Subcutaneous adipose tissue (tissue), 4 donors: ENCODE results near the gene LGI4. TPM values are rescaled to one million over a fixed set of nuclear protein-coding genes. Genes with fewer than 3 reads are reported as not detected.

Experiments used
- CTCF ChIP-seq: fragments of 450-650 bp; IDR thresholded peaks from one replicate; pipeline ENCODE4 v1.5.1; 2016; ENCODE audit warnings: low read depth, mild to moderate bottlenecking, control low read depth, antibody characterized with exemption, moderate library complexity
- total RNA-seq, 4 donors: library from RNA; depleted of rRNA; stranded (reverse); fragments of >200 nt; gene quantifications; one replicate each; pipeline ENCODE4 v1.1.0, GENCODE V29; 2016

The LGI4 gene
- total RNA-seq, 4 donors from 2014 or later = 11.6 to 34.1 (median 21.3) TPM

GRCh38 chr19:35109395-35110112 is 25.3 kb downstream of the LGI4 start:
- TF ChIP-seq CTCF = no peak

DNA sequence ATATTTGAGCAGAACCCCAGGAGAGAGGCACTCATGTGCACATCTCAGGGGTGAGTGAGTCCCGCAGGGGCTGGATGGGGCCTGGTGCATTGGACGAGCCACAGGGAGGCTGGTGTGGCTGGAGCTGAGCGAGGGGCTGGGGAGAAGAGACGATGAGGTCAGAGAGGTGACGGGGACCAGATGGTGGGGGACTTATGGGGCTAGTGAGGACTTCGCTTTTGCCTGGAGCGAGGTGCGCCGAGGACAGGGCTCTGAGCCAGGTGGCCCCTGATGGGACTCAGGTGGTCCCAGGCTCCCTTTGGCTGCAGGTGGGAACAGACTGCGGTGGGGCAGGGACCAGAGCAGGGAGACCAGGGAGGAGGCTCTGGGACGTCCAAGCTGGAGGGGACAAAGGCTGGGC is 26.1 kb downstream of the LGI4 start:
- no peak for TF ChIP-seq CTCF

GRCh38 chr19:35107545-35107944 is 27.3 kb downstream of the LGI4 start:
- TF ChIP-seq CTCF = no peak

GRCh38 chr19:35106898-35107541 is 27.8 kb downstream of the LGI4 start:
- no peak for TF ChIP-seq CTCF

GRCh38 chr19:35106291-35106583 is 28.6 kb downstream of the LGI4 start:
- no peak for TF ChIP-seq CTCF

GRCh38 chr19:35105411-35106290 is 29.2 kb downstream of the LGI4 start:
- no peak for TF ChIP-seq CTCF

DNA sequence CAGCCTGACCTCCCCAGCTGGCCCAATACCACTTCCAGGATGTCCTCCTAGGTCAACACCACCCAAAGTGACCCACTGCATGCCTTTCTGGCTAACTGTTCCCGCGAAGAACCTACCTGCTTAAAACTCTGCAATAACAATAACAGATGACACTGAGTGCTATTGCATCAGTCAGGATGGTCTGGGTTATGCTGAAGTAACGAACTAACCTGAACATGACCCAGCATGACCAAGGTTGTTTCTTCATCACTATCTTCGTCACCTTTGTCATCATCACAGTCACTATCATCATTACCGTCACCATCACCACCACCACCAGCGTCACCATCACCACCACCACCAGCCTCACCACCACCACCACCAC is 29.8 kb downstream of the LGI4 start:
- no peak for TF ChIP-seq CTCF
